Nucleus accumbens (tissue), 56 donors: Measurements from ENCODE around the gene ARF1.
A peak's percentile ranks its signal among the peaks of the same experiment; 100 is the strongest.
"Not testable (repeated sequence)": the region's sequence is repeated elsewhere in the genome, so short reads cannot be mapped to it uniquely, and the experiment has no call there.

Experiments used
- DNase-seq, 56 donors: peaks; one replicate each; lab custom pipeline; 2025; lab: John Stamatoyannopoulos, UW

ARF1 gene

GRCh38 chr1:228100822-228101613 is 18.5 kb downstream of the ARF1 start:
- no peak for DNase-seq

GRCh38 chr1:228101614-228101993 is 19.1 kb downstream of the ARF1 start:
- no peak for DNase-seq

- DNase-seq, result no peak
Observed at GRCh38 chr1:228101994-228102790, 19.7 kb downstream of the ARF1 start.

- DNase-seq, result peak in 55 of 56 donors; percentile 31 to 94 (median 83)
Observed at GRCh38 chr1:228102791-228103620, 20.5 kb downstream of the ARF1 start, which contains the start of gene C1orf35. C1orf35 (minus strand) TSS chr1:228103325; CDS start chr1:228103227, 98 bp downstream.

- DNase-seq, result no peak
Observed at GRCh38 chr1:228104526-228105269, 22.2 kb downstream of the ARF1 start.

- DNase-seq, result no peak
Observed at GRCh38 chr1:228105270-228105995, 22.9 kb downstream of the ARF1 start.

- no peak for DNase-seq
Observed at GRCh38 chr1:228105996-228106799, 23.7 kb downstream of the ARF1 start.

- DNase-seq, result no peak
Observed at GRCh38 chr1:228106800-228107054, 24.2 kb downstream of the ARF1 start.

GRCh38 chr1:228107636-228108035 is 25.1 kb downstream of the ARF1 start:
- no peak for DNase-seq

GRCh38 chr1:228108055-228108690 is 25.7 kb downstream of the ARF1 start:
- DNase-seq, result no peak

- DNase-seq, result no peak
Observed at GRCh38 chr1:228108742-228109072, 26.2 kb downstream of the ARF1 start.

- peak; percentile 82 to 100 (median 98) for DNase-seq
Observed at GRCh38 chr1:228109073-228109961, 26.8 kb downstream of the ARF1 start, which contains the start of gene MRPL55. MRPL55 (minus strand) TSS chr1:228109299; CDS start chr1:228108260, 1,039 bp downstream.

- peak in 1 of 56 donors; percentile 31 for DNase-seq
Observed at GRCh38 chr1:228109962-228110488, 27.5 kb downstream of the ARF1 start.

- no peak for DNase-seq
Observed at GRCh38 chr1:228110556-228110955, 28.0 kb downstream of the ARF1 start.

- not testable (repeated sequence) for DNase-seq
Observed at GRCh38 chr1:228111315-228111714, 28.8 kb downstream of the ARF1 start.

- no peak for DNase-seq
Observed at GRCh38 chr1:228112167-228112566, 29.7 kb downstream of the ARF1 start.

- no peak for DNase-seq
Observed at GRCh38 chr1:228112617-228113016, 30.1 kb downstream of the ARF1 start.
